ENCODE data around the gene SCAF11. TPM values are rescaled to one million over a fixed set of nuclear protein-coding genes. Genes with fewer than 3 reads are reported as not detected.

Gene SCAF11
- polyA plus RNA-seq, 2 of the 4 experiments (the other 2 are of a cell fraction), result 43.0 to 110 TPM

DNA sequence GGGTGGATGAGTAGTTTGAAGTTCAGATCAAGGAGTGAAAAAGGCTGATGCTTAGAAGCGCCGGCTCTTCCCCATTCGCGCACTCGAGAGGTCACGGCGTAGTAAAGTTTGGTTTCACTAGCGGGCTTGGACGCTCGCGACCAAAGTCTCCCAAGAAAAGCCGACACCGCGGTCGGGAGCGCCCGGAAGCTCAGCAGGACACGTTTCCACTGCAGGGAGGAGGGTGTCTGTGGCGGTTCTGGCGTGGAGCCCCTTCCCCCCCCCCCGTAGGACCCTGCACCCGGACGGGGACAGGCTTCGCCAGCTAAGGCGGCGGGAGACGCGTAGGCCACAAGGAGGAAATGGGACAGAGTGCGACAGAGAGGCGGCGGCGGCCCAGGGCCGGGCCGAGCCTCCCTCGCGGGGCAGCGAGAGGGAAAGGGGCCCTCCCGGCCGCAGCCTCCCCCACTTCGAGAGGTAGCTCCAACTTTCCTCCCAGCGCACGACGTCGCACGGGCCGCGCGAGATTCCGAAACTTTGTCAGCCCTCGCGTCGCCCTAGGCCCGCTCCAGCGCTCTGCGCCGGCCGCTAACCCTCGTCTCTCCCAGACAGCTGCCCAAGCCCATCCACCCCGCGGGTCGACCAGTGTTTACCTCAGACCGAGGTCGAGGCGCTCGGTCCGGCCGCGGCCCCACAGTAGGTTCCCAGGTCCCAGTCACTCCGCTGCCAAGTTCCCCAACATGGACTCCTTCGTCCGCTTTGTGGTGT, 480 bp downstream of the SCAF11 start:
- DNase-seq (ENCODE audit: low read depth in 1 of 2, low spot score in 1 of 2), result peak; percentile 15 to 63
- ATAC-seq, result peak; percentile 68 to 74
- H3K4me3 ChIP-seq, result peak overlapping the region; percentile 69
- TF ChIP-seq MAFK (IDR thresholded peaks at IDR 0.05; ENCODE audit: partially characterized antibody) (no peak), FOXS1 (CRISPR knock-in tag; IDR thresholded peaks at IDR 0.05) (no peak), POLR2A (IDR thresholded peaks at IDR 0.05; ENCODE audit: low read length) (peak; percentile 27; the same call in 1 of the 2 replicates), CBX8 (IDR thresholded peaks at IDR 0.05) (no peak), HMGXB4 (CRISPR knock-in tag; IDR thresholded peaks at IDR 0.05; ENCODE audit: borderline replicate concordance) (peak; percentile 54; the same call in 1 of the 2 replicates), CHD2 (IDR thresholded peaks at IDR 0.05; ENCODE audit: low read length, partially characterized antibody) (peak; percentile 16), TP53 (CRISPR knock-in tag; IDR thresholded peaks at IDR 0.05) (peak; percentile 69; the same call in 1 of the 2 replicates), PHF8 (IDR thresholded peaks at IDR 0.05; ENCODE audit: borderline replicate concordance, low read depth) (peak; percentile 96)
- TF ChIP-seq, protein P1, sequence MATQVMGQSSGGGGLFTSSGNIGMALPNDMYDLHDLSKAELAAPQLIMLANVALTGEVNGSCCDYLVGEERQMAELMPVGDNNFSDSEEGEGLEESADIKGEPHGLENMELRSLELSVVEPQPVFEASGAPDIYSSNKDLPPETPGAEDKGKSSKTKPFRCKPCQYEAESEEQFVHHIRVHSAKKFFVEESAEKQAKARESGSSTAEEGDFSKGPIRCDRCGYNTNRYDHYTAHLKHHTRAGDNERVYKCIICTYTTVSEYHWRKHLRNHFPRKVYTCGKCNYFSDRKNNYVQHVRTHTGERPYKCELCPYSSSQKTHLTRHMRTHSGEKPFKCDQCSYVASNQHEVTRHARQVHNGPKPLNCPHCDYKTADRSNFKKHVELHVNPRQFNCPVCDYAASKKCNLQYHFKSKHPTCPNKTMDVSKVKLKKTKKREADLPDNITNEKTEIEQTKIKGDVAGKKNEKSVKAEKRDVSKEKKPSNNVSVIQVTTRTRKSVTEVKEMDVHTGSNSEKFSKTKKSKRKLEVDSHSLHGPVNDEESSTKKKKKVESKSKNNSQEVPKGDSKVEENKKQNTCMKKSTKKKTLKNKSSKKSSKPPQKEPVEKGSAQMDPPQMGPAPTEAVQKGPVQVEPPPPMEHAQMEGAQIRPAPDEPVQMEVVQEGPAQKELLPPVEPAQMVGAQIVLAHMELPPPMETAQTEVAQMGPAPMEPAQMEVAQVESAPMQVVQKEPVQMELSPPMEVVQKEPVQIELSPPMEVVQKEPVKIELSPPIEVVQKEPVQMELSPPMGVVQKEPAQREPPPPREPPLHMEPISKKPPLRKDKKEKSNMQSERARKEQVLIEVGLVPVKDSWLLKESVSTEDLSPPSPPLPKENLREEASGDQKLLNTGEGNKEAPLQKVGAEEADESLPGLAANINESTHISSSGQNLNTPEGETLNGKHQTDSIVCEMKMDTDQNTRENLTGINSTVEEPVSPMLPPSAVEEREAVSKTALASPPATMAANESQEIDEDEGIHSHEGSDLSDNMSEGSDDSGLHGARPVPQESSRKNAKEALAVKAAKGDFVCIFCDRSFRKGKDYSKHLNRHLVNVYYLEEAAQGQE (IDR thresholded peaks at IDR 0.05), result peak; percentile 42; the same call in 1 of the 2 replicates
- POLR2A ChIA-PET, result interaction anchor here (0.8 to 2.5 kb wide), 7 partner anchors 41 to 935 kb away, joined by 3 to 11 read pairs (median 3); no protein-coding TSS in a partner anchor
- H3K27ac ChIP-seq, result peak overlapping the region; percentile 90 to 97
- H3K9me3 ChIP-seq, result no peaks in the 10 kb centered on the region
- CTCF ChIA-PET, result interaction anchor here (0.8 to 4.5 kb wide), 7 partner anchors 10 to 383 kb away, joined by 3 to 19 read pairs (median 3); no protein-coding TSS in a partner anchor
- peaks cover 31% of the 10 kb centered on the region for H3K4me1 ChIP-seq
- H3K4me2 ChIP-seq, result peak overlapping the region; percentile 86
- no peak for FAIRE-seq
- WGBS (ENCODE audit: missing lambda C conversion rate), result 1% methylated on average over 34 of the region's 71 CpGs

- POLR2A ChIA-PET, result interaction anchor here (0.8 to 1.5 kb wide), 2 partner anchors 50 to 165 kb away, joined by 3 to 4 read pairs; no protein-coding TSS in a partner anchor
- WGBS (ENCODE audit: missing lambda C conversion rate), result 3% methylated on average over 10 of the region's 10 CpGs
- FAIRE-seq, result no peak
- DNase-seq (ENCODE audit: low read depth in 1 of 2, low spot score in 1 of 2), result no peak
- Histone ChIP-seq H3K4me1 (peaks cover 31% of the 10 kb centered on the region), H3K9me3 (no peaks in the 10 kb centered on the region), H3K4me2 (peak overlapping the region; percentile 86), H3K4me3 (peak overlapping the region; percentile 69), H3K27ac (peak overlapping the region; percentile 90 to 97)
- no peak for TF ChIP-seq JUN (IDR thresholded peaks at IDR 0.05)
- no peak for TF ChIP-seq NPAS2 (CRISPR knock-in tag; IDR thresholded peaks at IDR 0.05; ENCODE audit: borderline replicate concordance)
- TF ChIP-seq JUNB (IDR thresholded peaks at IDR 0.05), result no peak
- TF ChIP-seq TP53 (CRISPR knock-in tag; IDR thresholded peaks at IDR 0.05), result no peak
- no peak for TF ChIP-seq BHLHE40 (IDR thresholded peaks at IDR 0.05; ENCODE audit: low read depth, low read length)
- TF ChIP-seq KDM5A (IDR thresholded peaks at IDR 0.05), result no peak
- CTCF ChIA-PET, result interaction anchor here (0.8 to 4.5 kb wide), 2 partner anchors 17 to 42 kb away, joined by 4 to 19 read pairs; no protein-coding TSS in a partner anchor
- no peak for ATAC-seq
Measured at GRCh38 chr12:45989287-45989686, 1.1 kb downstream of the SCAF11 start.

DNA sequence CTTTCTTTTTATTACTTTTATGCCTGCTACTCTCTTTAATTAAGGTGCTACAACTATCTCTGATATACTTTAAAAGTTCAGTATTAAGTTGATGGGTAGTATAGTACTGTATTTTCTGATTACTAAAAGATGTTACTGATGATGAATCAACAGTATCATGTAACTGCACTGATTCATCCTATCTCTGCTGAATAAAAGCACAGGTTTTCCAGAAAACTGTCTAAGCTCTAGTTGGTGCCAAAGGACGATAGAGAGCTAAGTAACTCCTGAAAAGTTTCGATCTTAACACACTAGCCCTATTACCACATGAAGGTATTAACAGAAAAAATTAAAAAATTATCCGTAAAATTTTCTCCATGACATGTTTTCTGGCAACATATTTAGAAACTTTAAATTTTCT, 2.1 kb downstream of the SCAF11 start:
- no peak for ATAC-seq

More for the DNA sequence above, 2.1 kb downstream of the SCAF11 start:
- FAIRE-seq, result no peak
- ChIA-PET POLR2A (no interaction called here), CTCF (no interaction called here)
- Histone ChIP-seq H3K4me2 (peak overlapping the region; percentile 86), H3K9me3 (no peaks in the 10 kb centered on the region), H3K27ac (no peak overlapping the region; a peak in 1 of 6 replicates), H3K4me1 (peaks cover 31% of the 10 kb centered on the region), H3K4me3 (peak overlapping the region; percentile 69; the same call in 2 of the 3 replicates)
- TF ChIP-seq CHD2 (IDR thresholded peaks at IDR 0.05; ENCODE audit: low read length, partially characterized antibody) (no peak), RCOR1 (IDR thresholded peaks at IDR 0.05; ENCODE audit: low read depth, low read length) (no peak), POLR2AphosphoS2 (conservative IDR thresholded peaks at IDR 0.05; ENCODE audit: low read length) (no peak), RFX5 (IDR thresholded peaks at IDR 0.05) (no peak), JUNB (IDR thresholded peaks at IDR 0.05) (no peak)
- 48% methylated on average over 3 of the region's 3 CpGs for WGBS (ENCODE audit: missing lambda C conversion rate)
- no peak for DNase-seq (ENCODE audit: low read depth in 1 of 2, low spot score in 1 of 2)

All from A549 (cell line).